Left ventricle myocardium superior (tissue), 1 donor: ENCODE data around the gene SURF1. TPM values are rescaled to one million over a fixed set of nuclear protein-coding genes. Genes with fewer than 3 reads are reported as not detected.
"Not testable (repeated sequence)": the region's sequence is repeated elsewhere in the genome, so short reads cannot be mapped to it uniquely, and the experiment has no call there.

Source experiments
- ATAC-seq: fragments of 200-7000 bp; cut with Tn5 transposase; one replicate; pipeline ENCODE4 v1.9.1; 2020; ENCODE audit warnings: mild to moderate bottlenecking, moderate library complexity
- DNase-seq: peaks from one replicate; pipeline ENCODE4 v3.0.0-alpha.2; 2020
- intact Hi-C: fragments of 100-400 bp; cut with micrococcal nuclease; formaldehyde crosslinking; loops from one replicate; pipeline ENCODE4 v1.11.0; 2022
- total RNA-seq: library from RNA; stranded (reverse); fragmentation: NEBNext Ultra II Directional; extraction: Animal tissue kit (Norgen Biotek cat#: 25700); gene quantifications from one replicate; pipeline ENCODE4 v1.2.1, GENCODE V29; 2021
- donor health status: DM: no; HTN: yes; CAD: no; lungs with severe emphysema.

Gene SURF1
- total RNA-seq, 1 donor from 2014 or later: 64.3 TPM

GRCh38 chr9:133348718-133349573 is 7.3 kb downstream of the SURF1 start:
- intact Hi-C loops: no loop called here
- DNase-seq: no peak
- ATAC-seq: no peak

GRCh38 chr9:133347985-133348717 is 8.1 kb downstream of the SURF1 start, which contains the start of the genes MED22 and RPL7A:
Gene MED22 (minus strand): TSS chr9:133348131. CDS start chr9:133346662, 1,469 bp downstream.
Gene RPL7A (plus strand): TSS chr9:133348218. CDS start chr9:133348244, 26 bp downstream.
- intact Hi-C loops: no loop called here
- DNase-seq (peak; percentile 95), ATAC-seq (peak; percentile 91)

GRCh38 chr9:133347515-133347984 is 8.7 kb downstream of the SURF1 start:
- ATAC-seq (peak; percentile 70), DNase-seq (peak; percentile 65)
- intact Hi-C loops: no loop called here

- intact Hi-C loops: no loop called here
- ATAC-seq (no peak), DNase-seq (no peak)
Measured at GRCh38 chr9:133346021-133346785, 10.1 kb downstream of the SURF1 start.

GRCh38 chr9:133345596-133345995 is 10.7 kb downstream of the SURF1 start:
- intact Hi-C loops: no loop called here
- ATAC-seq (no peak), DNase-seq (no peak)

- DNase-seq (no peak), ATAC-seq (no peak)
- intact Hi-C loops: no loop called here
Measured at GRCh38 chr9:133344979-133345378, 11.3 kb downstream of the SURF1 start.

- ATAC-seq (no peak), DNase-seq (no peak)
- intact Hi-C loops: no loop called here
Measured at GRCh38 chr9:133344071-133344470, 12.2 kb downstream of the SURF1 start.

GRCh38 chr9:133342570-133342969 is 13.7 kb downstream of the SURF1 start:
- DNase-seq: no peak
- intact Hi-C loops: no loop called here

GRCh38 chr9:133342069-133342406 is 14.2 kb downstream of the SURF1 start:
- intact Hi-C loops: no loop called here
- ATAC-seq: no peak
- no peak for DNase-seq

More at GRCh38 chr9:133342570-133342969, 13.7 kb downstream of the SURF1 start:
- ATAC-seq: no peak

GRCh38 chr9:133341369-133342068 is 14.8 kb downstream of the SURF1 start:
- peak; percentile 72 for DNase-seq
- peak; percentile 64 for ATAC-seq
- intact Hi-C loops: no loop called here

- intact Hi-C loops: no loop called here
- no peak for ATAC-seq
Measured at GRCh38 chr9:133340916-133341315, 15.4 kb downstream of the SURF1 start.

GRCh38 chr9:133340256-133340655 is 16.0 kb downstream of the SURF1 start:
- intact Hi-C loops: no loop called here
- DNase-seq (no peak), ATAC-seq (no peak)

More at GRCh38 chr9:133340916-133341315, 15.4 kb downstream of the SURF1 start:
- DNase-seq: no peak

- ATAC-seq (no peak), DNase-seq (no peak)
- intact Hi-C loops: no loop called here
Measured at GRCh38 chr9:133339641-133340040, 16.6 kb downstream of the SURF1 start.

- ATAC-seq: peak; percentile 95
- intact Hi-C loops: no loop called here
- DNase-seq: peak; percentile 95
Measured at GRCh38 chr9:133335924-133336811, 20.1 kb downstream of the SURF1 start, which contains the start of gene SURF6. Gene SURF6 (minus strand): TSS chr9:133336188. CDS start chr9:133336132, 56 bp downstream.

- intact Hi-C loops, ATAC-seq, DNase-seq: not testable (repeated sequence)
Measured at GRCh38 chr9:133334888-133335287, 21.4 kb downstream of the SURF1 start.

- DNase-seq (no peak), ATAC-seq (no peak)
- intact Hi-C loops: no loop called here
Measured at GRCh38 chr9:133334161-133334560, 22.1 kb downstream of the SURF1 start.

- DNase-seq: no peak
- intact Hi-C loops: no loop called here
Measured at GRCh38 chr9:133333566-133333965, 22.7 kb downstream of the SURF1 start.

GRCh38 chr9:133333011-133333410 is 23.3 kb downstream of the SURF1 start:
- DNase-seq (no peak), ATAC-seq (no peak)
- intact Hi-C loops: no loop called here

More at GRCh38 chr9:133333566-133333965, 22.7 kb downstream of the SURF1 start:
- ATAC-seq: no peak
